ENCODE measurements around the gene RASSF1.
A peak's percentile ranks its signal among the peaks of the same experiment; 100 is the strongest.

The RASSF1 gene

DNA sequence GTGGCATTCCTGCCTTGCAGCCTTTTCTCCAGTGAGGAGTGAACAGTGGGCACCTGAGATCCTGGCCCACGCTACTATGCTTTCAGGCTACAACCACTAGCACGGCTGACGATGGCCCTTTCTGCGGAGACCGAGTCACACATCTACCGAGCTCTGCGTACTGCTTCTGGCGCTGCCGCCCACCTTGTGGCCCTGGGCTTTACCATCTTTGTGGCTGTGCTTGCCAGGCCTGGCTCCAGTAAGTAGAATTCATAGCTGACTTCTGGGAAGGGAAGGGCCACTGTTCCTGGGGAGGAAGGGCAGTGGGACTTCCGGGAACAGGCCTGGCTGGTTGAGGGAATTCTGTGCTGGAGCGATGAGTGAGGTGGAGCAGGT, 10.7 kb upstream of the RASSF1 start:
- H3K27me3 Mint-ChIP-seq (ENCODE audit: low read depth), result no peaks in the 10 kb centered on the region
- H3K4me1 Mint-ChIP-seq, result peaks cover 25% of the 10 kb centered on the region
- H3K36me3 Mint-ChIP-seq (ENCODE audit: low read depth), result peaks cover 14% of the 10 kb centered on the region
- no peaks in the 10 kb centered on the region for H3K9me3 Mint-ChIP-seq
- TF ChIP-seq, protein P1, sequence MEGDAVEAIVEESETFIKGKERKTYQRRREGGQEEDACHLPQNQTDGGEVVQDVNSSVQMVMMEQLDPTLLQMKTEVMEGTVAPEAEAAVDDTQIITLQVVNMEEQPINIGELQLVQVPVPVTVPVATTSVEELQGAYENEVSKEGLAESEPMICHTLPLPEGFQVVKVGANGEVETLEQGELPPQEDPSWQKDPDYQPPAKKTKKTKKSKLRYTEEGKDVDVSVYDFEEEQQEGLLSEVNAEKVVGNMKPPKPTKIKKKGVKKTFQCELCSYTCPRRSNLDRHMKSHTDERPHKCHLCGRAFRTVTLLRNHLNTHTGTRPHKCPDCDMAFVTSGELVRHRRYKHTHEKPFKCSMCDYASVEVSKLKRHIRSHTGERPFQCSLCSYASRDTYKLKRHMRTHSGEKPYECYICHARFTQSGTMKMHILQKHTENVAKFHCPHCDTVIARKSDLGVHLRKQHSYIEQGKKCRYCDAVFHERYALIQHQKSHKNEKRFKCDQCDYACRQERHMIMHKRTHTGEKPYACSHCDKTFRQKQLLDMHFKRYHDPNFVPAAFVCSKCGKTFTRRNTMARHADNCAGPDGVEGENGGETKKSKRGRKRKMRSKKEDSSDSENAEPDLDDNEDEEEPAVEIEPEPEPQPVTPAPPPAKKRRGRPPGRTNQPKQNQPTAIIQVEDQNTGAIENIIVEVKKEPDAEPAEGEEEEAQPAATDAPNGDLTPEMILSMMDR (IDR thresholded peaks at IDR 0.05; ENCODE audit: unreplicated experiment in 3 of 3), result no peak
- H3K27ac Mint-ChIP-seq, result peak overlapping the region in 2 of 3 experiments; percentile 93 to 97
- peak overlapping the region; percentile 96 to 97 (median 97) for H3K4me3 Mint-ChIP-seq

DNA sequence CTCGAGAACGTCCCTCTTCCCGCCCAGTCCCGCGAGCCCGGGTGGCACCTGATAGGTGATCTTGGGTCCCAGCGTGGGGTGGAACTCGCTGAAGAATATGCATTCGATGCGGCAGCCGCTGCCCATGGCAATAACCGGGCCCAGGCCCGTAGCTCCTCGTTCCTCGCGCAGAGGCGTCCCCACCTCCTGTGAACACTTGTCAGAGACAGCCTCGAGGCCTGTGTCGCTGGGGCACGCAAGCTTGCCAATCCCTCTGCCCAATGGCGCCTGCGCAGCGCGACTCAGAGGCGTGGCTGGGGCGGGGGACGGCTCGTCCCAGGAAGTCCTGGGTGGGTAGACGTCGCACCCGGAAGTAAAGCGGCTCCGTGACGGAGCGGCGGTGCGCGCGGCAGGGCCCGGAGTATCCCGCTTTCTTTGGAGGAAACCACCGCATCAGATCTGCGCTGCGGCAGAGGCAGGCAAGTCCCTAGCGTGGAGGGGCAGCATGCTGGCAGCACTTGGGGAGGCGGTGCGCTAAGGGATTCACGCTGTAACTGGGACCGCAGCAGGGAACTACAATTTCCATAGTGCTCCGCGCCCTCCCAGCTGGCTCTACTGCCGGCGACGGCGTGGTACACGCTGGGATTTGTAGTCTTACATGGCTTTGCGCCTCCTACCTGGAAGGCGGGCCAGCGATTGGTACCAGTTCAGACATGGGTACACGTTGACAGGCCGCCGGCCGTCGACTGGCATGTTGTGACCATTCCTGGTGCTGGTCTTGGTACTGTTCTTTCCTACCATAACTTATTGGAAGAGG, 10.1 kb upstream of the RASSF1 start, which contains the start of the genes CYB561D2 and NPRL2:
TSS of gene CYB561D2 (plus strand) at position 336 of the 796 bp plus-strand sequence. CDS start 572 bp downstream, outside the sequence.
TSS of gene NPRL2 (minus strand) at position 249 of the 796 bp plus-strand sequence. CDS start at position 126, 123 bp downstream.
- H3K36me3 Mint-ChIP-seq (ENCODE audit: low read depth), result peaks cover 14% of the 10 kb centered on the region
- H3K27ac Mint-ChIP-seq, result peak within 1 kb of the TSS; percentile 93 to 99 (median 97)
- peak within 1 kb of the TSS; percentile 96 to 97 (median 97) for H3K4me3 Mint-ChIP-seq
- TF ChIP-seq, protein P1 (IDR thresholded peaks at IDR 0.05; ENCODE audit: unreplicated experiment in 3 of 3), result no peak
- H3K4me1 Mint-ChIP-seq, result peaks cover 28% of the 10 kb centered on the region
- H3K9me3 Mint-ChIP-seq, result no peaks in the 10 kb centered on the region
- peaks cover 1% of the 10 kb centered on the region for H3K27me3 Mint-ChIP-seq (ENCODE audit: low read depth)

DNA sequence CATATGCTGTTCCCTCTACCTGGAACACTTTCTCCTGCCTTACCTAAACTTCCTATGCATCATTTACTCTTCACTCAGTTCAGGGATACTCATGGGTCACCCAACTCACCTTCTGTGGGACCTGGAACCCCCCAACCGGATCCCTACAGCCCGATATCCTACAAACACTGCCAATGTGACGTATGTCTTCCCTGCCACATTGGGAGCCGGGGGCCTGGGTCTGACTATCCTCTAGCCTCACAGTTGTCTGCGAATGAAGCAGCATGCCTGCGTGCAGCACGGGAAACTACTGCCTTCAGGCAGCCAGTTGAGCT, 9.5 kb upstream of the RASSF1 start:
- TF ChIP-seq, protein P1 (IDR thresholded peaks at IDR 0.05; ENCODE audit: unreplicated experiment in 3 of 3), result no peak
- H3K9me3 Mint-ChIP-seq, result no peaks in the 10 kb centered on the region
- H3K4me1 Mint-ChIP-seq, result peaks cover 28% of the 10 kb centered on the region
- peak overlapping the region; percentile 93 to 99 (median 97) for H3K27ac Mint-ChIP-seq
- H3K27me3 Mint-ChIP-seq (ENCODE audit: low read depth), result peaks cover 6% of the 10 kb centered on the region
- peak overlapping the region; percentile 96 to 97 (median 97) for H3K4me3 Mint-ChIP-seq
- peaks cover 10% of the 10 kb centered on the region for H3K36me3 Mint-ChIP-seq (ENCODE audit: low read depth)

DNA sequence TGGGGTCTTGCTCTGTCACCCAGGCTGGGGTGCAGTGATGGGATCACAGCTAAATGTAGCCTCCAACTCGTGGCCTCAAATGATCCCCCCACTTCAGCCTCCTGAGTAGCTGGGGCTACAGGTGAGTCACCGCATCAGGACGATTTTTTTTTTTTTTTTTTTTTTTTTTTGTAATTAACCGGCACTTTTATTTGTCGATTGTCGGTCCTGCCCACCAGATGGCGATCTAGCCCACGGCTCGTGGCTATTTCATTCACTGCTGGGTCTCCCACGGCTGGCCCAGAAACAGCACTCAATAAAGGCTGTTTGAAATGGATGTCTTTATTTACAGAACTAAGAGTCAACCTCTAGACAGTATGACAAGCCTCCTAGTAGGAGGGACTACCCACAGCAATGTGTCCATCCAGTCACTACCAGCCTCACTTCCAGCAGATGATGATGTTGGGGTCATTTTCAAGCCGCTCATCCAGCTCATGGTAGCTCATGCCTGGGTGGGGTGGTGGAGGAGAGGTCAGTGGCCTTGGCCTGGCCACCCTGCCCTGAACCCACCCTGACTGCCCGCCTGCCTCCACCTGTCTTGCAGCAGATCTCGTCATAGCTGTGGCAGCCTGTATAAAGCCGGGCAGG, 6.7 kb upstream of the RASSF1 start:
- Mint-ChIP-seq H3K27ac (peak overlapping the region in 1 of 3 experiments; percentile 39), H3K27me3 (ENCODE audit: low read depth) (peaks cover 23% of the 10 kb centered on the region), H3K9me3 (no peaks in the 10 kb centered on the region), H3K4me1 (peaks cover 28% of the 10 kb centered on the region), H3K4me3 (peak overlapping the region; percentile 53 to 70 (median 60)), H3K36me3 (ENCODE audit: low read depth) (no peaks in the 10 kb centered on the region)
- TF ChIP-seq, protein P1 (IDR thresholded peaks at IDR 0.05; ENCODE audit: unreplicated experiment in 3 of 3), result peak; percentile 51 to 66 (median 62)

DNA sequence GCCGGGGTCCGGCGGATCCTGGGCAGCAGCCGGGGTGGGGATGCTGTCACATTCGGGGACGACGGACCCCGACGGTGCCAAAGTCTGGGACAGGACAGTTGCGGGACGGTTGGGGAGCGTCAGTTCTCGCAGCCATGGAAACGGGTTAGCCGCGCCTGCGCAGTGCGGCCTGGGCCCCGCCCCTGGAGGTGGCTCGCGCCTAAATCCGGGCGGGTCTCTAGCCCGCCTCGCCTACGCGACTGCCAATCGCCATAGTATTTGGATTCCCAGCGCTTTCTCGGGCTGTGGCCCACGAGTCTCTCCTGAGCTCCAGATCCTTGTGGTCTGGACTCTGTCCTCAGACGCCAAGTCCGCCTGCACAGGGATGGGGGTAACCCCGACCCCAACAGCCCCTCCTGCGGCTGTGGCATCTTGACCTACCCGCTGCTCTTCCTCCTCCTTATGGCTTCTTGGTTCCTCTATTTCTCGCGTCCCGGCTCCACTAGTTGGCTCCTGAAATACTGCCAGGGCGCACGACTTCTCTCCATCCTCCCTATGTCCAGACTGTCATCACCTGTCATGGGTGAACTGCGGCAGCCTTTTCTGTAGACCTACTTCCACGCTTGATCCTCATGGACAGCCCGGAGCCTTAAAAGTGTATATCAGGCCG, 5.1 kb upstream of the RASSF1 start, which contains the start of gene ZMYND10:
TSS of gene ZMYND10 (minus strand) at position 147 of the 649 bp plus-strand sequence. CDS start 153 bp downstream, outside the sequence.
- H3K27ac Mint-ChIP-seq, result peak within 1 kb of the TSS in 1 of 3 experiments; percentile 56

More for the DNA sequence above, 5.1 kb upstream of the RASSF1 start, which contains the start of gene ZMYND10:
- no peaks in the 10 kb centered on the region for H3K9me3 Mint-ChIP-seq
- peak within 1 kb of the TSS; percentile 77 to 82 (median 81) for H3K4me3 Mint-ChIP-seq
- peaks cover 19% of the 10 kb centered on the region for H3K4me1 Mint-ChIP-seq
- peaks cover 39% of the 10 kb centered on the region for H3K27me3 Mint-ChIP-seq (ENCODE audit: low read depth)
- H3K36me3 Mint-ChIP-seq (ENCODE audit: low read depth), result no peaks in the 10 kb centered on the region
- TF ChIP-seq, protein P1 (IDR thresholded peaks at IDR 0.05; ENCODE audit: unreplicated experiment in 3 of 3), result no peak
